ENCODE data around the gene UBAC1.
A peak's percentile ranks its signal among the peaks of the same experiment; 100 is the strongest.

DNA sequence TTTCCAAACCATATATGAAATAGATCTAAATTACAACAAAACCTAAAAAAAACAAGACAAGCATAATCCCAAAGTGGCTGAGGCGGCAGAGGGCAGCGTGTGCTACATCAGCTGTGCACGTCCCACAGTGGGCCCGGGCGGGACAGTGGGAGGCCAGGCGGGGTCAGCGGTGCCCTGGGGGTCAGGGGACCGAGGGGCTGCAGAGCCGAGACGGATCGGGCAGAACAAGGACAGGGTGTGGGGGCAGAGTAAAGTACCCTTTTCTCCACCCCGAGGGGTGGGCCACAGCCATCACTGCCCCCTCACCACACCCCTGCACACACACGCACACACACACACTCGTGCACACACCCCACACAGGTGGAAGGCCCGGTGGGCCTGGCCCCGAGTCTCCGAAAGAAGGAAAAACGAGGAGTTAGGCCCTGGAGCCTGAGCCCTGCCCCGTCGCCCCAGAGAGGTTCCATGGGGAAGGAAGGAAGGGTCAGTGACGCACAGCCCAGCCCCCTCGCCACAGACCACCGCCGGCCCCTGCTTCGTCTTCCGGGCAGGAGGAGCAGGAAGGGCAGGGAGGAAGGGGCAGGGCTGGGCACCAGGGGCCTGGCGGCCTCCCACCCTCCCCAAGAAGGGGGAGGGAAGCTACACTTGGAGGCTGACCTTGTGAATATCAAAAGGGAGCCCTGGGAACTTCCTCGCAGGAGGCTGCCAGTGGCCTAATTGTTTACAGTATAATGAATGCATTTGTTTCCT, 49.6 kb upstream of the UBAC1 start:
- TF ChIP-seq CTCF (IDR thresholded peaks at IDR 0.05) (no peak), POLR2AphosphoS5 (IDR thresholded peaks at IDR 0.05; ENCODE audit: insufficient read depth in 1 of 2, low read depth in 1 of 2) (peak in 1 of 2 donors; percentile 30), POLR2A (IDR thresholded peaks at IDR 0.05) (no peak)

Data from vagina (tissue), 2 donors.